Dermis lymphatic vessel endothelial cell (primary cell): ENCODE measurements around the gene UTP20. TPM values are rescaled to one million over a fixed set of nuclear protein-coding genes. Genes with fewer than 3 reads are reported as not detected.

Experiments
- total RNA-seq: library from RNA; depleted of rRNA; stranded (reverse); fragments of >200 nt; gene quantifications from 2 replicates; pipeline ENCODE4 v1.2.1, GENCODE V29; 2014

UTP20 gene
- 11.5 and 21.0 TPM in 2 replicates for total RNA-seq

DNA sequence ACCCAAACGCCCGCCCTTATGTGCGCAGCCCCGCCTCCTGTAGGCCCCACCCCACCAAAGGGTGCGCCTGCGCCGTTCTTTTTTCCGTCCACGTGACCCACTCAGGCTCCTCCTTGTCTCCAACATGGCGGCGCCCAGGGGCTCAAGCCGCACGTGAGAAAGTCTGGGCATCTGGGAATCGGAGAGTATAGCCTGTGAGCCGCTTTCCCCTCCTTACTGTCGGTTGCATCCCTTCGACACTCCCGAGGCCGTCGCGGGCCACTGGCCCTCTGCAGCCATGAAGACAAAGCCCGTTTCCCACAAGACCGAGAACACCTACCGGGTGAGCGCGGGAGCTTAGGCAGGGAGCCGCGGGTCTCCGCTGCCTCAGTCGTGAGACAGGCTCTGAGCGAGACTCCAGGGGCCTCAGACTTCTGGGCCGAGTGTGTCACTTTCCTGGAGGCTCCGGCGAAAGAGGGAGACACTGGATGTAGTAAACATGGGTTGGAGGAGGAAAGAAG lies at the start of gene UTP20:
Gene UTP20 (plus strand): TSS at position 100 of the 500 bp plus-strand sequence. CDS start 178 bp downstream, at position 278.

DNA sequence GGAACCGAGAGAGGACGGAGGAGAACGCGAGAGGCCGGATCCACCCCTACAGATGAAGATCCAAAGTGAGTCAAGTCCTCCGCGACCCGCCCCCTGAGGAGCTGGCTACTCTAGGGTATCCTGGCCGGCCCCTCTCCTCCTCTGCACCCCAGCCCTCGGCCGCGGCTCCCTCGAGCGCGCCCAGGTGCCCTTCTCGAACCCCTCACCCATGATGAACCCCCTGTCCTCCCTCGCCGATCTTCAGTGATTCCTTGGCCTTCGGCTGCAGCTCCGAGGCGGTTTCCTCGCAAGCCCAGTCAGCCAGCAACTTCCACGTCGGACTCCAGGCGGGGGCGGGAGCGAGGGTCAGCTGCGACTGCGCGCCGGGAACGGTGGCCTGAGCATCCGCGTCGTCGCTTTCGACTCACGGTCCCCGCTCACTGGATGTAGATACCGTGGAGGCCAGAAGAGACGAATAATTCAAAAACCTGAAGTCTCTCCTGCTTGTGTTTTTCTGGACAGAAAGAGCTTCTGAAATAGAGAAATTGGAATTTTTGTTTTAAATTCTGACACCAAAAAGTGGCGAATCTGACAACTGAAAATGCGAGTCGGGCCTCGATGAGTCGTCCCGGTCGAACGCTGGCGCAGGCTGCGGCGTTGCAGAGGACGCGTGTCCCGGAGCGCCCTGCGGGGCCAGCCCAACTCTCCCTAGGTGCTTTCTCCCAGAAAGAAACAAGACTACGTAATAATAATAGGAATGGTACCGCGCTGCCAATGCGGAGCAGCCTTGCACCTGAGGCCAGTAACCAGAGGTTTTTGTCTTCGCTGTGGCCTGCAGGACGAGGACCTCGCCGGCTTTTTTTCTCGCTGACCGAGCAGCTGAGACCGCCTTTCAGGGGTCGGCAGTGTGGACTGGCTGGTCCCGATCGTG lies 127.8 kb downstream of the UTP20 start, which contains the start of gene ARL1:
Gene ARL1 (minus strand): TSS at position 337 of the 910 bp plus-strand sequence. CDS start 127 bp downstream, at position 210.

Other genes starting within 250 kb of the UTP20 start
- gene SLC5A8, start 69.9 kb upstream of the UTP20 start, total RNA-seq: 0.09 TPM in 1 of 2 replicates, not detected in the other
- 51.2 and 68.9 TPM in 2 replicates for gene ARL1, start 127.7 kb downstream of the UTP20 start, total RNA-seq
- not detected in 2 replicates for gene SPIC, start 195.2 kb downstream of the UTP20 start, total RNA-seq